Hepatocyte (in vitro differentiated cells): ENCODE measurements around the gene GLI1.

Experiments used
- CTCF ChIP-seq: fragments of 200-600 bp; sonication (generic); IDR thresholded peaks from 2 replicates; pipeline ENCODE4 v1.5.1; 2016; ENCODE audit warnings: antibody characterized with exemption, mild to moderate bottlenecking; ENCODE audit not compliant: poor library complexity
- EZH2 ChIP-seq: fragments of 200-600 bp; sonication (generic); IDR thresholded peaks from 2 replicates; pipeline ENCODE4 v1.6.1; 2016; ENCODE audit warnings: antibody characterized with exemption, mild to moderate bottlenecking, borderline replicate concordance
- EZH2phosphoT487 ChIP-seq: fragments of 200-600 bp; sonication (generic); IDR thresholded peaks from one replicate; pipeline ENCODE4 v1.6.1; 2018; ENCODE audit warnings: antibody characterized with exemption, mild to moderate bottlenecking, low read depth, moderate library complexity; ENCODE audit not compliant: unreplicated experiment, severe bottlenecking

- TF ChIP-seq CTCF (no peak), EZH2 (no peak), EZH2phosphoT487 (no peak)
Measured at GRCh38 chr12:57500213-57500612, 40.6 kb downstream of the GLI1 start.
